Lung (tissue), 10 donors: ENCODE results near the gene GRAPL. TPM values are rescaled to one million over a fixed set of nuclear protein-coding genes. Genes with fewer than 3 reads are reported as not detected.
"Not testable (repeated sequence)": the region's sequence is repeated elsewhere in the genome, so short reads cannot be mapped to it uniquely, and the experiment has no call there.

Experiments
- ATAC-seq: fragments of 200-7000 bp; cut with Tn5 transposase; one replicate; pipeline ENCODE4 v1.9.1; 2020; ENCODE audit warnings: moderate number of reproducible peaks; ENCODE audit not compliant: insufficient read depth, low FRiP score
- DNase-seq, 3 donors: peaks; one replicate each; pipeline ENCODE4 v3.0.0-alpha.2; 2013 to 2017
- H3K27ac ChIP-seq, 2 donors: one replicate each; pipeline ENCODE4 v1.5.1; 2013; ENCODE audit warnings: mild to moderate bottlenecking in 2 of 2, moderate library complexity in 2 of 2, control low read depth in 1 of 2, inconsistent platforms in 1 of 2, low read depth in 1 of 2, low read length in 1 of 2
- H3K27me3 ChIP-seq, 3 donors: one replicate each; pipeline ENCODE4 v1.5.1; 2013; ENCODE audit warnings: low read length in 2 of 3; ENCODE audit not compliant: control insufficient read depth in 3 of 3, insufficient read depth in 3 of 3
- H3K36me3 ChIP-seq, 4 donors: one replicate each; pipeline ENCODE4 v1.5.1; 2013; ENCODE audit warnings: low read length in 4 of 4, mild to moderate bottlenecking in 1 of 4, moderate library complexity in 1 of 4; ENCODE audit not compliant: control insufficient read depth in 4 of 4, insufficient read depth in 4 of 4
- H3K4me1 ChIP-seq, 5 donors: one replicate each; pipeline ENCODE4 v1.5.1; 2013; ENCODE audit warnings: low read length in 5 of 5, mild to moderate bottlenecking in 2 of 5, moderate library complexity in 1 of 5; ENCODE audit not compliant: control insufficient read depth in 5 of 5, insufficient read depth in 5 of 5
- H3K4me3 ChIP-seq: one replicate; pipeline ENCODE4 v1.5.1; 2013; ENCODE audit warnings: mild to moderate bottlenecking, control low read depth, moderate library complexity
- H3K9ac ChIP-seq, 2 donors: one replicate each; pipeline ENCODE4 v1.5.1; 2013; ENCODE audit warnings: low read length in 2 of 2, control low read depth in 1 of 2; ENCODE audit not compliant: insufficient read depth in 1 of 2
- H3K9me3 ChIP-seq, 4 donors: one replicate each; pipeline ENCODE4 v1.5.1; 2013; ENCODE audit warnings: low read length in 3 of 4, mild to moderate bottlenecking in 1 of 4, moderate library complexity in 1 of 4; ENCODE audit not compliant: control insufficient read depth in 4 of 4, insufficient read depth in 3 of 4
- WGBS, 2 donors: extraction: QIAGEN DNeasy Blood & Tissue Kit; methylation state at CpG; one replicate each; pipeline ENCODE4 v1.1.7; 2013; 5-methylcytosine and 5-hydroxymethylcytosine counted together
- polyA plus RNA-seq, 2 donors: library from polyadenylated mRNA; stranded (reverse); fragments of 200-250 nt; gene quantifications; one replicate each; pipeline ENCODE4 v1.2.1, GENCODE V29; 2013
- total RNA-seq, 2 donors: library from RNA; depleted of rRNA in 1 of 2; stranded (reverse); fragments of >200 nt in 1 of 2; gene quantifications; one replicate each; pipeline ENCODE4 v1.2.1, GENCODE V29; 2014 to 2021
- donor health status: Bipolar disorder and iron deficiency.
- donor health status: healthy.
- donor health status: DM: yes; HTN: yes; CAD: no.

The GRAPL gene
- total and polyA plus RNA-seq, 4 donors, result 3.9 to 8.1 (median 5.2) TPM

- H3K4me3 ChIP-seq, H3K27me3 ChIP-seq, H3K27ac ChIP-seq, H3K4me1 ChIP-seq, H3K9ac ChIP-seq, DNase-seq, H3K9me3 ChIP-seq, H3K36me3 ChIP-seq: not testable (repeated sequence)
- ATAC-seq, result peak; percentile 62
- no CpG with 5 or more reads among the region's 39 CpGs for WGBS, 2 donors
Measured at GRCh38 chr17:19188870-19189708, 61.7 kb downstream of the GRAPL start.

GRCh38 chr17:19189781-19190405 lies 62.5 kb downstream of the GRAPL start:
- H3K27ac ChIP-seq, ATAC-seq, DNase-seq, H3K9ac ChIP-seq, H3K4me3 ChIP-seq, H3K27me3 ChIP-seq, H3K9me3 ChIP-seq, H3K4me1 ChIP-seq, H3K36me3 ChIP-seq: not testable (repeated sequence)
- WGBS, 2 donors, result no CpG with 5 or more reads among the region's 36 CpGs

GRCh38 chr17:19196382-19197204 lies 69.2 kb downstream of the GRAPL start:
- H3K27me3 ChIP-seq, H3K4me1 ChIP-seq, H3K4me3 ChIP-seq, H3K9me3 ChIP-seq, H3K36me3 ChIP-seq, H3K27ac ChIP-seq, DNase-seq, H3K9ac ChIP-seq: not testable (repeated sequence)
- ATAC-seq, result peak; percentile 98
- WGBS, 2 donors, result 0 to 1% methylated on average over 9 to 10 of the region's 33 CpGs

- WGBS, 2 donors, result no CpG with 5 or more reads among the region's 20 CpGs
- peak; percentile 92 for ATAC-seq
- DNase-seq, H3K4me1 ChIP-seq, H3K27me3 ChIP-seq, H3K9ac ChIP-seq, H3K9me3 ChIP-seq, H3K36me3 ChIP-seq, H3K4me3 ChIP-seq, H3K27ac ChIP-seq: not testable (repeated sequence)
Measured at GRCh38 chr17:19202448-19202847, 75.1 kb downstream of the GRAPL start.

GRCh38 chr17:19203429-19203828 lies 76.0 kb downstream of the GRAPL start:
- no CpG with 5 or more reads among the region's 3 CpGs for WGBS, 2 donors
- not testable (repeated sequence) for H3K4me3 ChIP-seq, H3K27ac ChIP-seq, H3K36me3 ChIP-seq, H3K27me3 ChIP-seq, DNase-seq, ATAC-seq, H3K4me1 ChIP-seq, H3K9me3 ChIP-seq, H3K9ac ChIP-seq

Other genes starting within 250 kb of the GRAPL start
- gene SLC5A10, start 175.4 kb upstream of the GRAPL start, total RNA-seq, result under 1 TPM; 0.09 to 0.31 TPM
- under 1 TPM; 0.21 to 0.22 TPM for gene SLC5A10, start 175.4 kb upstream of the GRAPL start, polyA plus RNA-seq
- gene FAM83G, start 122.8 kb upstream of the GRAPL start, total RNA-seq, result 10 to 100 TPM in 1 of 2 donors, 1 to 10 TPM in 1; 2.2 to 11.9 TPM
- 1 to 10 TPM; 7.0 to 8.1 TPM for gene FAM83G, start 122.8 kb upstream of the GRAPL start, polyA plus RNA-seq
- gene GRAP, start 80.6 kb upstream of the GRAPL start, total RNA-seq, result 10 to 100 TPM in 1 of 2 donors, 1 to 10 TPM in 1; 6.7 to 11.1 TPM
- 10 to 100 TPM in 1 of 2 donors, 1 to 10 TPM in 1; 8.6 to 14.3 TPM for gene GRAP, start 80.6 kb upstream of the GRAPL start, polyA plus RNA-seq
- gene EPN2, start 109.8 kb downstream of the GRAPL start, total RNA-seq, result 10 to 100 TPM; 51.0 to 73.7 TPM
- gene EPN2, start 109.8 kb downstream of the GRAPL start, polyA plus RNA-seq, result 10 to 100 TPM; 16.7 to 23.8 TPM
- gene B9D1, start 235.1 kb downstream of the GRAPL start, total RNA-seq, result 10 to 100 TPM; 23.7 to 47.9 TPM
- gene B9D1, start 235.1 kb downstream of the GRAPL start, polyA plus RNA-seq, result 10 to 100 TPM; 23.5 to 28.3 TPM